ENCODE measurements around the gene GJD3. TPM values are rescaled to one million over a fixed set of nuclear protein-coding genes. Genes with fewer than 3 reads are reported as not detected.
"Not testable (repeated sequence)": the region's sequence is repeated elsewhere in the genome, so short reads cannot be mapped to it uniquely, and the experiment has no call there.

Gene GJD3
- 1.1 TPM for total RNA-seq (ENCODE audit: unreplicated experiment)
- long read RNA-seq, result 0 reads

GRCh38 chr17:40364121-40364861 is at the start of gene GJD3:
GJD3 (minus strand) TSS chr17:40364737; CDS start chr17:40363815, 922 bp downstream.
- peaks cover 10% of the 10 kb centered on the region for H3K4me1 Mint-ChIP-seq (ENCODE audit: unreplicated experiment)
- H3K4me3 Mint-ChIP-seq (ENCODE audit: unreplicated experiment), result peak within 1 kb of the TSS; percentile 84
- DNase-seq (ENCODE audit: low spot score), result no peak
- TF ChIP-seq CTCF (IDR thresholded peaks at IDR 0.05; ENCODE audit: unreplicated experiment), result no peak
- H3K9me3 Mint-ChIP-seq (ENCODE audit: unreplicated experiment), result no peaks in the 10 kb centered on the region
- no peaks in the 10 kb centered on the region for H3K36me3 Mint-ChIP-seq (ENCODE audit: low read depth, unreplicated experiment)
- no peak within 1 kb of the TSS for H3K27ac Mint-ChIP-seq (ENCODE audit: unreplicated experiment)
- peaks cover 15% of the 10 kb centered on the region for H3K27me3 Mint-ChIP-seq (ENCODE audit: unreplicated experiment)

- not testable (repeated sequence) for DNase-seq (ENCODE audit: low spot score); H3K27ac Mint-ChIP-seq (ENCODE audit: unreplicated experiment); H3K36me3 Mint-ChIP-seq (ENCODE audit: low read depth, unreplicated experiment); H3K27me3 Mint-ChIP-seq (ENCODE audit: unreplicated experiment); H3K4me3 Mint-ChIP-seq (ENCODE audit: unreplicated experiment); H3K9me3 Mint-ChIP-seq (ENCODE audit: unreplicated experiment)
- H3K4me1 Mint-ChIP-seq (ENCODE audit: unreplicated experiment), result peaks cover 11% of the 10 kb centered on the region
These were observed 49.8 kb upstream of the GJD3 start for GRCh38 chr17:40414312-40414711.

- Mint-ChIP-seq H3K27ac (ENCODE audit: unreplicated experiment) (no peak overlapping the region), H3K9me3 (ENCODE audit: unreplicated experiment) (no peaks in the 10 kb centered on the region), H3K27me3 (ENCODE audit: unreplicated experiment) (no peaks in the 10 kb centered on the region)
These were observed 48.3 kb upstream of the GJD3 start for GRCh38 chr17:40412880-40413279.

GRCh38 chr17:40411821-40412220 is 47.3 kb upstream of the GJD3 start:
- no peak for DNase-seq (ENCODE audit: low spot score)
- Mint-ChIP-seq H3K36me3 (ENCODE audit: low read depth, unreplicated experiment) (no peaks in the 10 kb centered on the region), H3K4me1 (ENCODE audit: unreplicated experiment) (peaks cover 9% of the 10 kb centered on the region), H3K27ac (ENCODE audit: unreplicated experiment) (no peak overlapping the region), H3K27me3 (ENCODE audit: unreplicated experiment) (no peaks in the 10 kb centered on the region), H3K4me3 (ENCODE audit: unreplicated experiment) (no peak overlapping the region), H3K9me3 (ENCODE audit: unreplicated experiment) (no peaks in the 10 kb centered on the region)
- no peak for TF ChIP-seq CTCF (IDR thresholded peaks at IDR 0.05; ENCODE audit: unreplicated experiment)

More at GRCh38 chr17:40412880-40413279, 48.3 kb upstream of the GJD3 start:
- DNase-seq (ENCODE audit: low spot score), result no peak
- H3K4me3 Mint-ChIP-seq (ENCODE audit: unreplicated experiment), result no peak overlapping the region
- H3K36me3 Mint-ChIP-seq (ENCODE audit: low read depth, unreplicated experiment), result no peaks in the 10 kb centered on the region
- peaks cover 9% of the 10 kb centered on the region for H3K4me1 Mint-ChIP-seq (ENCODE audit: unreplicated experiment)
- TF ChIP-seq CTCF (IDR thresholded peaks at IDR 0.05; ENCODE audit: unreplicated experiment), result no peak

GRCh38 chr17:40410082-40410481 is 45.5 kb upstream of the GJD3 start:
- no peak for TF ChIP-seq CTCF (IDR thresholded peaks at IDR 0.05; ENCODE audit: unreplicated experiment)
- Mint-ChIP-seq H3K9me3 (ENCODE audit: unreplicated experiment) (no peaks in the 10 kb centered on the region), H3K4me1 (ENCODE audit: unreplicated experiment) (peaks cover 9% of the 10 kb centered on the region), H3K27me3 (ENCODE audit: unreplicated experiment) (no peaks in the 10 kb centered on the region), H3K4me3 (ENCODE audit: unreplicated experiment) (no peak overlapping the region), H3K36me3 (ENCODE audit: low read depth, unreplicated experiment) (no peaks in the 10 kb centered on the region), H3K27ac (ENCODE audit: unreplicated experiment) (no peak overlapping the region)
- no peak for DNase-seq (ENCODE audit: low spot score)

- H3K4me1 Mint-ChIP-seq (ENCODE audit: unreplicated experiment); DNase-seq (ENCODE audit: low spot score); H3K9me3 Mint-ChIP-seq (ENCODE audit: unreplicated experiment); H3K4me3 Mint-ChIP-seq (ENCODE audit: unreplicated experiment); H3K27me3 Mint-ChIP-seq (ENCODE audit: unreplicated experiment); H3K36me3 Mint-ChIP-seq (ENCODE audit: low read depth, unreplicated experiment); H3K27ac Mint-ChIP-seq (ENCODE audit: unreplicated experiment): not testable (repeated sequence)
These were observed 45.0 kb upstream of the GJD3 start for GRCh38 chr17:40409540-40409939.
